DOHH2 (cell line): ENCODE results near the gene PATZ1.

Experiments
- H3F3A ChIP-seq: fragments of 200-600 bp; sonication (generic), shearing (Covaris generic); 2 replicates; pipeline ENCODE4 v1.6.0; 2016; ENCODE audit warnings: antibody characterized with exemption, mild to moderate bottlenecking; ENCODE audit not compliant: control insufficient read depth, insufficient read depth
- H3K27ac ChIP-seq: fragments of 200-600 bp; sonication (generic); 2 replicates; pipeline ENCODE4 v1.5.1; 2014; ENCODE audit warnings: low read depth, mild to moderate bottlenecking, low read length, moderate library complexity
- H3K27me3 ChIP-seq: fragments of 200-600 bp; sonication (generic); 2 replicates; pipeline ENCODE4 v1.6.1; 2014; ENCODE audit warnings: mild to moderate bottlenecking, low read length, mixed read lengths; ENCODE audit not compliant: control insufficient read depth
- H3K36me3 ChIP-seq: fragments of 200-600 bp; sonication (generic); 2 replicates; pipeline ENCODE4 v1.6.1; 2014; ENCODE audit warnings: mild to moderate bottlenecking, low read length, moderate library complexity, mixed read lengths; ENCODE audit not compliant: control insufficient read depth
- H3K4me1 ChIP-seq: fragments of 200-600 bp; sonication (generic); 2 replicates; pipeline ENCODE4 v1.6.1; 2014; ENCODE audit warnings: mild to moderate bottlenecking, low read length, mixed read lengths; ENCODE audit not compliant: control insufficient read depth
- H3K4me2 ChIP-seq: fragments of 200-600 bp; sonication (generic); 2 replicates; pipeline ENCODE4 v1.6.0; 2014; ENCODE audit warnings: mild to moderate bottlenecking, low read length, moderate library complexity
- H3K4me3 ChIP-seq: fragments of 200-600 bp; sonication (generic); 2 replicates; pipeline ENCODE4 v1.5.1; 2014; ENCODE audit warnings: mild to moderate bottlenecking, low read length, mixed read lengths
- H3K79me2 ChIP-seq: fragments of 200-600 bp; sonication (generic); 2 replicates; pipeline ENCODE4 v1.6.1; 2014; ENCODE audit warnings: mild to moderate bottlenecking, low read length, mixed read lengths; ENCODE audit not compliant: control insufficient read depth
- H3K9me2 ChIP-seq: fragments of 200-600 bp; sonication (generic); replicated peaks from 2 replicates; pipeline ENCODE4 v1.6.1; 2014; ENCODE audit warnings: mild to moderate bottlenecking, low read length, mixed read lengths; ENCODE audit not compliant: control insufficient read depth
- H3K9me3 ChIP-seq: fragments of 200-600 bp; sonication (generic); 2 replicates; pipeline ENCODE4 v1.6.1; 2014; ENCODE audit warnings: antibody characterized with exemption, low read length, mixed read lengths; ENCODE audit not compliant: control insufficient read depth, insufficient read depth
- H4K20me1 ChIP-seq: fragments of 200-600 bp; sonication (generic); 2 replicates; pipeline ENCODE4 v1.6.0; 2014; ENCODE audit warnings: low read depth, mild to moderate bottlenecking, antibody characterized with exemption, low read length, moderate library complexity; ENCODE audit not compliant: control insufficient read depth, insufficient read depth
- CTCF ChIP-seq: fragments of 200-600 bp; sonication (generic); IDR thresholded peaks from one replicate; pipeline ENCODE4 v1.5.1; 2014; ENCODE audit warnings: antibody characterized with exemption, mild to moderate bottlenecking, low read depth, low read length; ENCODE audit not compliant: poor library complexity, severe bottlenecking
- EZH2phosphoT487 ChIP-seq: fragments of 200-600 bp; sonication (generic); IDR thresholded peaks from 2 replicates; pipeline ENCODE4 v1.6.1; 2017; ENCODE audit warnings: borderline replicate concordance, mild to moderate bottlenecking, antibody characterized with exemption, low read length, moderate library complexity, mixed read lengths

Gene PATZ1

GRCh38 chr22:31288496-31289240 is 57.5 kb downstream of the PATZ1 start:
- H3K9me2 ChIP-seq = no peaks in the 10 kb centered on the region
- H3K4me2 ChIP-seq = peak overlapping the region; percentile 89
- H3K27me3 ChIP-seq = no peaks in the 10 kb centered on the region
- H3K4me1 ChIP-seq = peaks cover 70% of the 10 kb centered on the region
- peaks cover 55% of the 10 kb centered on the region for H3K79me2 ChIP-seq
- TF ChIP-seq EZH2phosphoT487 (no peak), CTCF (no peak)
- peaks cover 41% of the 10 kb centered on the region for H3F3A ChIP-seq
- H3K36me3 ChIP-seq = peaks cover 62% of the 10 kb centered on the region
- no peaks in the 10 kb centered on the region for H3K9me3 ChIP-seq
- H3K4me3 ChIP-seq = peak overlapping the region; percentile 83
- peak overlapping the region; percentile 82 for H3K27ac ChIP-seq
- H4K20me1 ChIP-seq = no peaks in the 10 kb centered on the region

GRCh38 chr22:31287818-31288495 is 58.2 kb downstream of the PATZ1 start:
- H3F3A ChIP-seq = peaks cover 34% of the 10 kb centered on the region
- H3K4me1 ChIP-seq = peaks cover 63% of the 10 kb centered on the region
- H4K20me1 ChIP-seq = no peaks in the 10 kb centered on the region
- peaks cover 48% of the 10 kb centered on the region for H3K79me2 ChIP-seq
- no peaks in the 10 kb centered on the region for H3K9me3 ChIP-seq
- H3K27ac ChIP-seq = peak overlapping the region; percentile 82
- peak overlapping the region; percentile 83 for H3K4me3 ChIP-seq
- TF ChIP-seq EZH2phosphoT487 (no peak), CTCF (no peak)
- peaks cover 69% of the 10 kb centered on the region for H3K36me3 ChIP-seq
- H3K9me2 ChIP-seq = no peaks in the 10 kb centered on the region
- H3K27me3 ChIP-seq = no peaks in the 10 kb centered on the region
- peak overlapping the region; percentile 89 for H3K4me2 ChIP-seq

- H3K27me3 ChIP-seq = no peaks in the 10 kb centered on the region
- peaks cover 36% of the 10 kb centered on the region for H3K79me2 ChIP-seq
- peak overlapping the region; percentile 82 for H3K27ac ChIP-seq
- H3K4me2 ChIP-seq = peak overlapping the region; percentile 49
- peak overlapping the region; percentile 26 for H3K4me3 ChIP-seq
- TF ChIP-seq CTCF (no peak), EZH2phosphoT487 (no peak)
- peaks cover 76% of the 10 kb centered on the region for H3K36me3 ChIP-seq
- peaks cover 25% of the 10 kb centered on the region for H3F3A ChIP-seq
- H3K4me1 ChIP-seq = peaks cover 57% of the 10 kb centered on the region
- H3K9me3 ChIP-seq = no peaks in the 10 kb centered on the region
- H4K20me1 ChIP-seq = no peaks in the 10 kb centered on the region
- H3K9me2 ChIP-seq = no peaks in the 10 kb centered on the region
Observed at GRCh38 chr22:31286360-31287255, 59.5 kb downstream of the PATZ1 start.
